ENCODE measurements around the gene C22orf23.
"Not testable (repeated sequence)": the region's sequence is repeated elsewhere in the genome, so short reads cannot be mapped to it uniquely, and the experiment has no call there.

C22orf23 gene

DNA sequence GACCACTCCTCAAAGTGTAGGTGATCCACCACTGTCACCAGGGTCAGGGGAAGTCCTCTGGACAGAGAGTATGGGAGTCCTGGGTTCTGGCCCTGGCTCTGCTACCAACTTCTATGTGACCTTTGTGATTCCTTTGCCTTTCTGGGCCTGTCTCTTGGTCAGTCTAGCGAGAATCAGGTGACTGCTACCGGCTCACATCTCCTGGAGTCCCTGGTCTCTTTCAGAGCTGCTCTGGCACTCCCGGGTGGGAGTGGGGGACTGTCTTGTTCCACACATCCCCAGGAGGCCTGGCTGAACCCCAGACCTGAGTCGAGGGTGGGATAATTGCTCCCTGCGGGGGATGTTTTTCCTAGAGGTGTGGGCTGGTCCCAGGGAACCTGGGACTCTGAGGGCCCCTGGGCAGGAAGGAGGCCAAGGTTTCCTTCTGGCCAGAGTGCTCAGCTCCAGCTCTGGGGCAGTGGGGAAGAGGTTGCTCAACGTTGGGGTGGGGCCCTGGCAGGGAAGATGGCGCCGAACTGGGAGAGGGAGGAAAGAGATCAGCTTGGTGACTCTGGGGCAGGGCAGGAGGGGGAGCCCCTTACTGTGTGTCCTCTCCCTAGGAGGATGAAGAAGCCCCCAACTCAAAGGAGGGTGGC lies 28.9 kb upstream of the C22orf23 start:
- DNase-seq, result no peak

DNA sequence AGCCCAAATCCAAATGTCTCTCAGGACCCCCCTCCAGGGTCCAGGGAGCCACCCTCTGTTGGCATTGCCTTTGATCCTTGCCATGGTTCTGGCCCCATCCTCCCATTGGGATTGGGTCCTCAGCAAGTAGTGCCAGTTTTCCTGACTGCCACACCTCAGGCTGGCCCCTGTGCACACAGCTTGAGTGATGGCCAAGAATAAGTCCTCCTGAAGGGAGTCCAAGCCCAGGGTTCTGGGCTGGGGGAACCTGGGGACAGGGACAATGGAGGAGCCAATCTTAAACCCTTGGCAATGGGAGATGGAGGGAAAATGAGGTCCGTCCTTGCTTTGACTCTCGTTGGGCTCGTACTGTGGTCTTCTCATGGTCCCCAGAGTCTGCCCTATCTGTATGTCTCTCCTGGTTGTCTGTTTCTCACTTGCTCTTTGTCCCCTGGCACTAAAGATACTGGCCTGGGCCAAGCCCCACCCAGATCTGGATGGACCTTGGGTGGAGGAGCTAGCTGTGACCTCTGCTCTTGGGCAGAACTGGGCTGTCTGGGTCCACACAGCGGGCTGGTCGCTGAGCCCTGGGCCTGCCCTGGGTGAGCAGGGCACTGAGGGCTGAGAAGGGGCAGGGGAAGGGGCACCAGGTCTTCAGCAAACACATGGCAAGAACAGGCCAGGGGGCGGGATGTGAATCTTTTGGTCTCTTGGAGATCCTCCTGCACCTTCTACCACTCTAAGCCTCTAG lies 28.0 kb upstream of the C22orf23 start:
- DNase-seq, result no peak

DNA sequence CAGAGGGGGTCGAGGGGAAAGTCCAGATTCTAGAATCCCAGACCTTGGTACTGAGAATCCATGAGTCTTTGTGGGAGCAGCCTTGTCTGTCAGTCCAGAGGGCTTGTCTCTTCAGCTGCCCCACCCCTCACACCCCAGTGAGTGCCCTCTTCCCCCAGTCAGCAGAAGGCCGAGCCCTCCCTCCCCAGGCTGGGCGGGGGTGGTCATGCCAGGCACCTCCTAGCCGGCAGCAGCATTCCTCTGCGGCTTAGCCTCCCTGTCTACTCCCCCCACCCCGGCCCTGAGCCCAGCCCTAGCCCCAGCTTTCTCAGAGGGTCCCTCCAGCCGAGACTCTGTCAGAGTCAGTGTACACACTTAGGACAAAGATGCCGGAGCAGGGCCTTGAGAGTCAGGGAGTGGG lies 26.4 kb upstream of the C22orf23 start:
- no peak for DNase-seq

DNA sequence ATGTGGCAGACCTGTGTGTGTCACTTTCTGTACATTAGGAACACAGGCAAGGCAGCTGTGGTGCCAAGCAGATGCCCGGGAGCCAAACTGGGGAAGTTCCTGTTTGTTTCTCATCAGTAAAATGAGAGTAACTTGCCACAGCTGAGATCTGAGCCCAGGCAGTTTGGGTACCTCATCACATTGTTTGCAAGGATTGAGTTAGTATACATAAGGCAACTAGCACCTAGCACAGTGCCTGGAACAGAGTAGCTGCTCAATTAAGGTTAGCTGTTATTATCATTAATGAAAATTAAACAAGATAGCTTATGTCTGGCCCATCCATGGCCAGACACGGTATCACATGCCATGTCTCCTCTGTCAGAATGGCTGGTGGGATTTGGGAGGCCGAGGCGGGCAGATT lies 23.1 kb upstream of the C22orf23 start:
- no peak for DNase-seq

DNA sequence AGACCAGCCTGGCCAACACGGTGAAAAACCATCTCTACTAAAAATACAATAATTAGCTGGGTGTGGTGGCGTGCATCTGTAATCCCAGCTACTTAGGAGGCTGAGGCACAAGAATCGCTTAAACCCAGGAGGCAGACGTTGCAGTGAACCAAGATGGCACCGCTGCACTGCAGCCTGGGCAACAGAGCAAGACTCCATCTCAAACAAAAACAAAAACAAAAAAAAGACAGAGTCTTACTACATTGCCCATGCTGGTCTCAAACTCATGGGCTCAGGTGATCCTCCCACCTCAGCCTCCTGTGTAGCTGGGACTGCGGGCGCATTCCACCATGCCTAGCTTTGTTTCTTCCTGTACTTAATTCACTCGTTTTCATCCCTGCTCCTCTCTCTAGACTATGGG lies 22.6 kb upstream of the C22orf23 start:
- DNase-seq, result not testable (repeated sequence)

DNA sequence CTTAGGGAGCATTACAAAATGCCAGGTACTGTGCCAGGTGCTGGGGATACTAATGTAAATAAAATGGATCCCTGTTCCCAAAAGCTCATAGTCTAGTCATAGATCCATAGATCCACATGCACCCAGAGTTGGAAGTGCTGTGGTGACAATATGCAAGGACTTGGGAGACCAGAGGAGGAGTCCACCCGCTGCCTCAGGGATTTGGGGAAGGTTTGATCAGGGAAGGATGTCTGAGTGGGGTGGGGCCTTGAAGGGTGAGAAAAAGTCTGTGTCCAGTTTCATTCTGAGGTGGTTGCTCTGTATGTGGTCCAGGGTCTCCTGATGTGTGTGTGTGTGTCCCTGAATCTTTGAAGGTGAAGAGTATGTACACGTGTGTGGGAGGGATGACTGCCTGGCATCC lies 21.8 kb upstream of the C22orf23 start:
- no peak for DNase-seq

DNA sequence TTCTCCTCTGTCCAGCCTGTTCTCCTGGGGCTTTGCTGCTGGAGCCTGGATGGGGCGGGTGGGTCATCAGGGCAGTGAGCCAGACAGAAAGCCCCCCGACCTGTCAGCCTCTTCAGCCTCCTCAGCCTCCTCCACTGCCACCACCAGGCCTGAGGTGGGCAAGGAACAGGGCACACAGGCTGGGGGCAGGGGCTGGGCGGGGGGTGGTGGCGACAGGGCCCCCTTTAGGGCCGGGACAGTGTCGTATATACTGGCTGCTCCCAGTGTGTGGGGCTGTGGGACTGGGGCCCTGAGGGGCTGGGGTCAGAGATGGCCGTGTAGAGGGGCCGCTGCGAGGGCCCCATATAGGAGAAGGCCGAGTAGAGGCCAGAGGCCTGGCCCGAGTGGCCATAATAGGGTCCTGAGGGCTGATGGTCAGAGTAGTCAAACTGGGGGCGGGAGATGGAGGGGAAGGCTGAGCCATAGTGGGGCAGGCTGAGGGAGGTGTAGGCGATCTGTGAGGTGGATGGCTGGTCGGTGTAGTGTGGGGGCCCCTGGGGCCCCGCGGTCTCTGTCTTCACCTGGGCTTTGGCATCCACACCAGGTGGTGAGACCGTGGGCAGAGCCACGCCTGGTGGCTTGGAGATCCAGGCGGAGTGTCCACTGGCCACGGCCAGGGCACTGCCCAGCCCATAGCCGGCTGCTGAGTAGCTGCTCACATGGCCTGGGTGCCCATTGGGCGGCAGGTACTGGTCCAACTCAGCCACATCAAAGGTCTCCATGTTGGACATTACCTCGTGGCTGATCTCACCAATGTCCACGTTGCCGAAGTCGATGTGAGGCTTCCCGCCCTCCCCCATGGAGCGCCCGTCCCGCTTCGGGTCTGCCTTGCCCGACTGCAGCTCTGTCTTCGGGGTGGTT lies 20.1 kb upstream of the C22orf23 start:
- no peak for DNase-seq

DNA sequence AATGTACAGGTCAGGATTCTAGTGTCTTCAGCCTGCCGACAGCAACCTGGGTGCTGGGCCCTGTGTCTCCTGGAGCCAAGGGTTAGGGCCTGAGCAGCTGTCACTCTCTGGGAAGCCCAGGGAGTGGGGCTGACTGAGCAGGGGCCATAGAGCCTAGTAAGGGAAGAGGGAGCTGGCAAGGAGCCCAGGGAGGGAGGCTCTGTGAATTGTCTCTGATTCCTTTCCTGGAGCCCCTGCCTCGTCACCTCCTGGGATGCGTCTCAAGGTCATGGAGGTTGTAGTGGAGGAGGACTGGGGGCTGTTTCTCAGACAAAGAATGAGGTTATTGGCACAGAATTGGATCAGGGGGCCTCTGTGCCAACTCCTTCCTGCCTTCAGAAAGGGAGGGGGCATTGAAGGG lies 19.1 kb upstream of the C22orf23 start:
- no peak for DNase-seq

DNA sequence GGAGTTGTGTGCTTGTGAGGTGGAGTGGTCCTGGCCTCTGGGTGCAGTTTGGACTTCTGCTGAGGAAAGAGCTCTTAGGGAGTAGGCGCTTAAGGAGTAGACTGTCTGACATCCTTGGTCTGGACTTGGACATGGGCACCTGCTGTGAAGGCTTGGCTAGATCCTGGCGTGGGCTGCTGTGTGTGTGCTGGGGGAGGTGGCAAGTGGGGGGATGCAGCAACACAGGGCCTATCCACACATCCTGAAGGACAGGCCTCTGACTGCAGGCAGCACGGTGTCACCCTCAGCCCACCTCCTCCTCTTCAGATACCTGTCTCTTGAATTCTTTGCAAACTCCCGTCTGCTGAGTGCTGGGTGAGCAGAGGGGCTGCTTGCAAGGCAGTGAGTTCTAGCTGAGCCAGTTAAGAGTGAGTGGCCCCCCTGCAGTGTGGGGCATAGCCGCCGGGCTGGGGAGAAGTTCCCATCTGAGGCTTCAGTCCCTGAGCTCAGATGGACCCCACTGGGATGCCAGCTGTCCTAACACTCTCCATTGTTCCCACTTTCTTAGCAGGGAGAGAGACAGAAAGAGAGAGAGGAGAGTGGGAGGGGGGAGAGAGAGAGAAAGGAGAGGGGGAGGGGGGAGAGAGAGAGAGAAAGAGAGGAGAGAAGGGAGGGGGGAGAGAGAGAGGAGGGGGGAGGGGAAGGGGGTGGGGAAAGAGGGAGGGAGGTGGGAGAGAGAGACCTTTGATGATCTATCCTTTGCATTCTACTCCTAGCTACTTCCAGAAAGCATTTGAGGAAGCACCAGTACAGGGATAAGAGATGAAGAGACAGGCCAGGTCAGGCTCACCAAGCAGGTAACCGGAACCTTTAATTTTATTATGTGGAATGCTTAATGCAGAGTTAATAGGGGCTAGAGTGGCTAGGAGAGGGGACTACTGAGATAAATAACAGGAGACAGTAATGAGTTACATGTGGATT lies 18.4 kb upstream of the C22orf23 start:
- DNase-seq, result no peak

DNA sequence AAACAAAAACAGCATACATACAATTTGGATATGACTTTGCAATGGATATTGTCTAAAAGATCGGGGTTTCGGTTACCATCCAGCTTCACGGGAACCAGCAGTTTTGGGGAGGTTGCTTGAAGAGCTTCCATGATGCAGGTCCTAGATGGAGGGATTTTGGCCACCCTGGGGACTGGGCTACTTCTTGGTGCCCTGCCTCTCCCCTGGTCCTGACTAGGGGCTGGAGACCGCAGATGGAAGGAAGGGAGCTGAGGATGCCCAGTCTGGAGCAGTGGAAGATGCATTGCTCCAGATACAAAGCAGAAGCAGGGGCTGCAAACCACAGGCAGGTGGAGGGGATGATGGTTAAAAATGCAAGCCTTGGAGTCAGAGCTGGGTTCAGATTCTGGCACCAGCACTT lies 17.5 kb upstream of the C22orf23 start:
- no peak for DNase-seq

DNA sequence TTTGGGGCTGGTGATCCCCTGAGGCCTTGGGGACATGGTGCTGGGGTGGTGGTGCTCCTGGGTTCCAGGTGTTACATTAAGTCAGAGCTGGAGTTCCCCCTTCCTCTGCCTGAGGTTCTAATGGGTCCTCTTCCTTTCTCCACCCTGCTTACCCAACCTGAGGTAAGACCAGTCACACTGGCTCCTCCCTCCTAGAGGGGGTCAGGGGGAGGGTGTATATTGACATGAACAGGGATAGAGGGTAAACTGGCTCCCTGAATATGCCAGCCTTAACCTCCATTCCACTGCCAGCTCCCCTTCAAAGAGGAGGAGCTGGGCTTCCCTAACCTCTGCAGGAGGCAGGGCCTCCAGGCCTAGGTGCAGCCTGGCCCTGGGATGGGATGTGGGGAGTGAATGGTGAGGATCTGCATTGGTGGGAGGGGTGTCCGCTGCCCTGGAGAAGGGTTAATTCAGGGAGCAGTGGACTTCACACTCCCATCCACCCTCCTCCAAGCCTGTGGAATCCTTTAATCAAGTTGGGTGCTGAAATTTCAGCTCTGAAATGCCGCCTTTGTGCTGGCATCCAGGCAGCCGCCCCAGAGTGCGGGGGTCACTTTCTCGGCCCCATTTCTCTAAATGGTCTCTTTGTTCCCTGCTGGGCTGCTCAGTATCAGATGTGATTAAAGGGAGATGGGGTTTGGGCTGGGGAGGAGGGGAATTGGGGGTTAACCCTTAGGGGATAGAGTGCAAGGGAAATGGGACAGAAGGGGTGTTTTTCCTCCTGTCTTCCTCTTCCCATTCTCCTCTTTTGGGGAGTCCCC lies 15.3 kb upstream of the C22orf23 start:
- no peak for DNase-seq

DNA sequence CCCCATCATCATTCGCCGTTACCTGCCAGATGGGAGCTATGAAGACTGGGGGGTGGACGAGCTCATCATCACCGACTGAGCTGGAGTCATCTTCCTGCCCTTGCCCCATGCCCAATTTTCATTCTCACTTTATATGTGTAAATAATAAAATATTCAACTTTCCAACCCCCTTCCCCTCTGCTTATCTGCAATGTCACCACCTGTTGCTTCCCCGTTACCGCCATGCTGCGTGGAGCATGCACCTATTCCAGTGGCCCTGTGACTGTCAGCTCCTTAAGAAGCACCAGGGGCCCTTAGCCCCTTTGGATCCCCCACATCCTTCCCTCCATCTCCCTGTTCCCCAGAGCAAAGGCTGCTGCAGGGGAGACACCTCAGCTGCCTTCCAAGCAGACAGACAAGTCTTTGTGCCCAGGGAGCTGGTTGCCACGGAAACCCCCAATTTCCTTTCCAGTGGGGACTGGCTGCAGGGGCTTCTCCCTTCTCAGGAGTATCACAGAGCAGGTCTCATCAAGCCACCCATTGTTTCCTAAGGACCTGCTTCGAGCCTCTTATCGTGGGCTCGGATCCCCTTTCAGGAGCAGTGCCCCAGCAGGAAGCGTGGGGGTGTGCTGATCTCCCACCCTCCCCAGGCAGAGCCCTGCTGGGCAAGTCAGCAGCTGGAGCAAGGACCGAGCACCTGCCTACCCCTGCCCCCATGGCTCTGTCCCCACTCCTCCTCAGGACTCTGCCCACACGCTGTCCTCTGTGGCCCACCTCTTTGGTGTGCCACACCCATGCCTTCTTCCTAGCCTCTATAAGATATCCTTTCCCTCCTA lies 14.4 kb upstream of the C22orf23 start:
- no peak for DNase-seq

DNA sequence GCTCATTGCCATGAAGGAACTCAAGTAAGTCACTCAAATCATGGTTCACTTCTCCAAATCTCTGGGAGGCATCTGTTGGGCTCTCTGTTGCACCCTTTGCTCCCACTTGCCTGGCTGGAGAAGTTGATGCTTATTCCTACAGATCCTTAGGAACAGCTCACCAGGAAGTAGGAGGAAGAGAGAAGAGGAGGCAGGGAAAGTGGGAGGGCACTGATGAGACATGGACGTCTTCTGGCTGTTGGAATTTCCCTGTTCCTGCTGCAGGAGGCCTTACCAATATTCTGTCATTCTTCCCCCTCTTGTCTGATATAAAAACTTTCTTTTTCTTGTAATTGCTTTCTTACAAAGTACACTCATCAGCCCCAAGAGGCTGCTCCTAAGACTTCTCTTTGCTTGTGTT lies 13.7 kb upstream of the C22orf23 start:
- no peak for DNase-seq

DNA sequence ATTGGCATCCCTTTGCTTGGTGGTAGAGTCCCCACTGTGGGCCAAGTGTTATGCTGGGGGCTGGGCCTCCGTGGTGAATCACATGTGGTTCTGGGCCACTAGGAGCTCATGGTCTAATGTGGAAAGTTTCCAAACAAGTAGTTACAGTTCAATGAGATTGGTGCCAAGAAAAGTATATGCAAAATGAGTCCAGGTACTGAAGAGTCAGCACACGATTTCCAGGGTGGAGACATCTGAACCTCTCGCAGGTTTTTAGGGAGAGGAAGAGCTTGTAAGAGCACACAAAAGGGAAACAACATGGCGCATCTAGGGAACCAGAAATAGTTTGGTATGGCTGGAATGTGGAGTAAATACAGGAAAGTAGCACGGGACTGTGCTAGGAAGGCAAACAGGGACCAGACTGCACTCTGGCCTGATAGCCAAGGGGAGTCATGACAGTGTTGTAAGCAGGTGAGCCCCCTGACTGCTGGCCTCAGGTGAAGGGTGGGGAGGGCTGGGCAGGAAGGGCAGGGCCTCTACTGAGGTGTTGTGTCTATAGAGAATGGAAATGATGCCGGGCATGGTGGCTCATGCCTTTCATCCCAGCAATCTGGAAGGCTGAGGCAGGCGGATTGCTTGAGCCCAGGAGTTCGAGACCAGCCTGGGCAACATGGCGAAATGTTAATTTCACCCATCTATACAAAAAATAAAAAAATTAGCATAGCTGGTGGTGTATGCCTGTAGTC lies 12.7 kb upstream of the C22orf23 start:
- no peak for DNase-seq

DNA sequence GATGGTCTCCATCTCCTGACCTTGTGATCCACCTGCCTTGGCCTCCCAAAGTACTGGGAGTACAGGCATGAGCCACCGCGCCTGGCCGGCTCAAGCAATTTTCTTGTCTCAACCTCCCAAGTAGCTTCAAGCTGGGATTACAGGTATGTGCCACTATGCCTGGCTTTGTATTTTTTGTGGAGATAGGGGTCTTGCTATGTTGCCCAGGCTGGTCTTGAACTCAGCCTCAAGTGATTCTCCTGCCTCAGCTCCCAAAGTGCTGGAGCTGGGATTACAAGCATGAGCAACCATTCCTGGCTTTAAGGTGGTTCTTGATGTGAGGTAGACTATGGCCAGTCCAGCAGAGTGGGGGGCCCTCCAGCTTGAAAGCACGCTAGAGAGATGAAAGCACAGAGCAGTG lies 7.7 kb upstream of the C22orf23 start:
- DNase-seq, result no peak

DNA sequence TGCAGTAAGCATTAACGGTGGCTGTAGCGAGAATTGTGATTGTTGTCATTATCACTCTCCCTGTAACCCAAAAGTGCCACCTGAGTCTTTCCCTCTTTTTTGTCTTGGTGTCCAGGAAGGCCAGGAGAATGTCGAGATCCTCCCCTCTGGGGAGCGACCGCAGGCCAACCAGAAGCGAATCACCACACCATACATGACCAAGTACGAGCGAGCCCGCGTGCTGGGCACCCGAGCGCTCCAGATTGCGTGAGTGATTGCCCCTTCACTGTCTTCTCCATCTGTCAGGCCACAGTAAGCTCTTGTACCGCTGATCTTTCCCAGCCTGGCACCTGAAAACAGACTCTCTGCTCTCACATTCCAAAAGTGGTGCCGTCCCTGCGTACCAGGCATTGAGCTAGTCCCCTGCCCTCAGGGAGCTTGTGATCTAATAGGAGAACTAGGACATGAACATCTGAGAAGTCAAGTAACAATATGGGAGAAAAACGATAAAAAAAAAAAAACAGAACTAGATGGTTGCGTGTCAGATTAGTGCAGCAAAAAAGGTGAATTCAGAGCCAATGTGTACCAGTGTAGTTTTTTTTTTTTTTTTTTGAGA lies 5.9 kb upstream of the C22orf23 start:
- DNase-seq, result no peak

DNA sequence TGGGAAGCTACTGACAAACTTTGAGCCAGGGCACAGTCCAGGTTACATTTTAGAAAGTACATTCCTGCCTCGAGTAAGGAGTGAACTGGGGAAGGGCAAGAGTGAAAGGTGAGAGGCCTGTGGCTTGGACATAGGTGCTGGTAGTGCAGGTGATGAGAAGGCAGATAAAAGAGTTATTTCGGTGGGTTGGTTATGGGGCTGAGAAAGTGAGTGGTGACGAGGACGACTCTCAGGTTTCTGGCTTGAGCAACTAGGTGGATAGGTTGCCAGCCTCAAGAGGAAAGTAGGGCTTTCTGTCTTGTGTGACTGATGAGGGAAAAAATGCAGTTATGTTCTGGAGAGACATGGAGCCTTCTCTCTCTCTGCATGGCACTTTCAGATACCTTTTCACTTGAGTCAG lies 3.8 kb upstream of the C22orf23 start:
- no peak for DNase-seq

DNA sequence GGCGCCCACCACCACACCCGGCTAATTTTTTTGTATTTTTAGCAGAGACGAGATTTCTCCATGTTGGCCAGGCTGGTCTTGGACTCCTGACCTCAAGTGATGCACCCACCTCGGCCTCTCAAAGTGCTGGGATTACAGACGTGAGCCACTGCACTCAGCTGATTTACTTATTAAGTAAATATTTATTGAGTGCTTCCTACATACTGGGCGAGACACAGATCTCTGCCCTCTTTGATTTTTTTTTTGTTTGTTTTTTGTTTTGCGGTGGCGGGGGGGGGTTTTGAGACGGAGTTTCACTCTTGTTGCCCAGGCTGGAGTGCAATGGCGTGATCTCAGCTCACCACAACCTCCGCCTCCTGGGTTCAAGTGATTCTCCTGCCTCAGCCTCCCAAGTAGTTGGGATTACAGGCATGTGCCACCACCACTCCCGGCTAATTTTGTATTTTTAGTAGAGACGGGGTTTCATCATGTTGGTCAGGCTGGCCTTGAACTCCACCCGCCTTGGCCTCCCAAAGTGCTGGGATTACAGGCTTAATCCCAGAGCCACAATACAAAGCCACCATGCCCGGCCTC lies 2.5 kb upstream of the C22orf23 start:
- DNase-seq, result not testable (repeated sequence)

DNA sequence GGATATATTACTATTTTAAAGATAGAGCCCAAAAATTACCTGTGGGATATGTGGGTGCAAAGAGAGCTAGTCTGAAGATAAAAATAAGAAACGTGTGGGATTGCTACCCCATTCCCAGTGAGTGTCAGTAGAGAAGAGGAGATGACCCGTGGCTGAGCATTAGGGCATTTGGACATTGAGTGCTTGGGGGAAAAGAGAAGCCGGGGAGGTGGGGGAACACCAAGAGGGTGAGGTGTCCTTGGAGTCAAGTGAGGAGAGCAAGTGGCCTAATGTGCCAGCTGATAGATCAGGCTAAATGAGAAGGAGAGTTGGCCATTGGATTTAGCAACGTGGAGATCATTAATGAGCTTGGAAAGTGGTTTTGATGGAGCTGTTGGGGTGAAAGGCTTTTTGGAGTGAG lies 1.3 kb upstream of the C22orf23 start:
- no peak for DNase-seq

Data from CD4-positive, alpha-beta T cell treated with Interleukin-21 for 1 hour (primary cell).